ENCODE data around the gene LYRM4.
"Not testable (repeated sequence)": the region's sequence is repeated elsewhere in the genome, so short reads cannot be mapped to it uniquely, and the experiment has no call there.

The LYRM4 gene

GRCh38 chr6:5073992-5074391, 186.8 kb downstream of the LYRM4 start:
- DNase-seq (ENCODE audit: low spot score): no peak

GRCh38 chr6:5072440-5072839, 188.3 kb downstream of the LYRM4 start:
- no peak for DNase-seq (ENCODE audit: low spot score)

GRCh38 chr6:5071216-5071615, 189.5 kb downstream of the LYRM4 start:
- no peak for DNase-seq (ENCODE audit: low spot score)

- DNase-seq (ENCODE audit: low spot score): no peak
Observed at GRCh38 chr6:5068153-5068751, 192.5 kb downstream of the LYRM4 start.

GRCh38 chr6:5067305-5067704, 193.4 kb downstream of the LYRM4 start:
- DNase-seq (ENCODE audit: low spot score): no peak

GRCh38 chr6:5066456-5067093, 194.2 kb downstream of the LYRM4 start:
- no peak for DNase-seq (ENCODE audit: low spot score)

GRCh38 chr6:5063617-5064016, 197.1 kb downstream of the LYRM4 start:
- no peak for DNase-seq (ENCODE audit: low spot score)

GRCh38 chr6:5061152-5061551, 199.6 kb downstream of the LYRM4 start:
- DNase-seq (ENCODE audit: low spot score): no peak

GRCh38 chr6:5060439-5060838, 200.3 kb downstream of the LYRM4 start:
- not testable (repeated sequence) for DNase-seq (ENCODE audit: low spot score)

GRCh38 chr6:5059036-5059896, 201.5 kb downstream of the LYRM4 start:
- no peak for DNase-seq (ENCODE audit: low spot score)
